Glutamatergic neuron (in vitro differentiated cells): ENCODE measurements around the gene DSE. TPM values are rescaled to one million over a fixed set of nuclear protein-coding genes. Genes with fewer than 3 reads are reported as not detected.
"Not testable (repeated sequence)": the region's sequence is repeated elsewhere in the genome, so short reads cannot be mapped to it uniquely, and the experiment has no call there.

Source experiments
- DNase-seq: peaks from one replicate; pipeline ENCODE4 v3.0.0; 2022
- H3K27ac Mint-ChIP-seq: one replicate; pipeline ENCODE4 v1.8.0; 2020; ENCODE audit warnings: mild to moderate bottlenecking, mixed read lengths, inconsistent platforms; ENCODE audit not compliant: unreplicated experiment
- H3K27me3 Mint-ChIP-seq: one replicate; pipeline ENCODE4 v1.8.0; 2020; ENCODE audit warnings: mild to moderate bottlenecking, moderate library complexity, mixed read lengths, inconsistent platforms; ENCODE audit not compliant: unreplicated experiment
- H3K36me3 Mint-ChIP-seq: one replicate; pipeline ENCODE4 v1.8.0; 2020; ENCODE audit warnings: mild to moderate bottlenecking, mixed read lengths, inconsistent platforms; ENCODE audit not compliant: unreplicated experiment
- H3K4me1 Mint-ChIP-seq: one replicate; pipeline ENCODE4 v1.8.0; 2020; ENCODE audit warnings: mild to moderate bottlenecking, low read depth, mixed read lengths, inconsistent platforms; ENCODE audit not compliant: unreplicated experiment
- H3K4me3 Mint-ChIP-seq: one replicate; pipeline ENCODE4 v1.8.0; 2020; ENCODE audit warnings: mild to moderate bottlenecking, mixed read lengths, inconsistent platforms; ENCODE audit not compliant: unreplicated experiment
- H3K9me3 Mint-ChIP-seq: one replicate; pipeline ENCODE4 v1.8.0; 2020; ENCODE audit warnings: mild to moderate bottlenecking, moderate library complexity, mixed read lengths, inconsistent platforms; ENCODE audit not compliant: unreplicated experiment
- CTCF ChIP-seq: fragments of 200-600 bp; sonication (generic); IDR thresholded peaks from one replicate; pipeline ENCODE4 v1.5.0; 2021; ENCODE audit not compliant: partially characterized antibody, unreplicated experiment
- total RNA-seq: library from RNA; stranded (reverse); fragmentation: NEBNext Ultra II Directional; extraction: Animal tissue kit (Norgen Biotek cat#: 25700); gene quantifications from one replicate; pipeline ENCODE4 v1.2.1, GENCODE V29; 2021; ENCODE audit not compliant: unreplicated experiment

The DSE gene
- total RNA-seq, 1 donor from 2014 or later, result 12.0 TPM

GRCh38 chr6:116335612-116336215, 35.0 kb upstream of the DSE start:
- H3K4me3 Mint-ChIP-seq, result no peak overlapping the region
- H3K27ac Mint-ChIP-seq, result no peak overlapping the region
- peaks cover 6% of the 10 kb centered on the region for H3K36me3 Mint-ChIP-seq

GRCh38 chr6:116338943-116339342, 31.8 kb upstream of the DSE start:
- DNase-seq, result no peak
- TF ChIP-seq CTCF, result no peak
- Mint-ChIP-seq H3K4me1 (no peaks in the 10 kb centered on the region), H3K36me3 (peaks cover 10% of the 10 kb centered on the region), H3K27me3 (no peaks in the 10 kb centered on the region), H3K9me3 (peaks cover 5% of the 10 kb centered on the region), H3K27ac (no peak overlapping the region), H3K4me3 (no peak overlapping the region)

More at GRCh38 chr6:116335612-116336215, 35.0 kb upstream of the DSE start:
- H3K27me3 Mint-ChIP-seq, result no peaks in the 10 kb centered on the region
- no peaks in the 10 kb centered on the region for H3K4me1 Mint-ChIP-seq
- DNase-seq, result no peak
- TF ChIP-seq CTCF, result no peak
- H3K9me3 Mint-ChIP-seq, result peaks cover 6% of the 10 kb centered on the region

GRCh38 chr6:116340625-116341024, 30.1 kb upstream of the DSE start:
- not testable (repeated sequence) for H3K4me1 Mint-ChIP-seq, H3K4me3 Mint-ChIP-seq, H3K9me3 Mint-ChIP-seq, DNase-seq, H3K27ac Mint-ChIP-seq, H3K27me3 Mint-ChIP-seq
- peaks cover 13% of the 10 kb centered on the region for H3K36me3 Mint-ChIP-seq

GRCh38 chr6:116349216-116349615, 21.5 kb upstream of the DSE start:
- TF ChIP-seq CTCF, result no peak
- Mint-ChIP-seq H3K9me3 (peaks cover 3% of the 10 kb centered on the region), H3K4me3 (no peak overlapping the region), H3K27me3 (peaks cover 2% of the 10 kb centered on the region), H3K27ac (no peak overlapping the region), H3K36me3 (peaks cover under 1% of the 10 kb centered on the region), H3K4me1 (no peaks in the 10 kb centered on the region)
- no peak for DNase-seq

- no peak overlapping the region for H3K27ac Mint-ChIP-seq
- no peak overlapping the region for H3K4me3 Mint-ChIP-seq
- TF ChIP-seq CTCF, result no peak
- H3K4me1 Mint-ChIP-seq, result no peaks in the 10 kb centered on the region
- peaks cover 3% of the 10 kb centered on the region for H3K9me3 Mint-ChIP-seq
- H3K27me3 Mint-ChIP-seq, result peaks cover 2% of the 10 kb centered on the region
- DNase-seq, result no peak
- no peaks in the 10 kb centered on the region for H3K36me3 Mint-ChIP-seq
These were observed 19.6 kb upstream of the DSE start for GRCh38 chr6:116351101-116351500.
